ENCODE data around the gene ZNF331.
A peak's percentile ranks its signal among the peaks of the same experiment; 100 is the strongest.

Gene ZNF331

GRCh38 chr19:53520547-53521372, 17.2 kb upstream of the ZNF331 start:
- no peak for TF ChIP-seq EZH2phosphoT487 (conservative IDR thresholded peaks at IDR 0.05; ENCODE audit: low read length)
- no peak for TF ChIP-seq CTCF (IDR thresholded peaks at IDR 0.05; ENCODE audit: insufficient read depth, low read length, poor library complexity, severe bottlenecking)
- peak overlapping the region; percentile 89 for H2AFZ ChIP-seq (ENCODE audit: low read depth, low read length, severe bottlenecking)
- no peaks in the 10 kb centered on the region for H3F3A ChIP-seq (ENCODE audit: insufficient read depth)
- H3K9ac ChIP-seq (ENCODE audit: low read length): peak overlapping the region; percentile 63
- no peaks in the 10 kb centered on the region; the same call in 1 of the 2 replicates for H3K79me2 ChIP-seq (ENCODE audit: insufficient read depth, low read length)
- peak overlapping the region; percentile 91 for H3K4me3 ChIP-seq (ENCODE audit: insufficient read depth, low read length, poor library complexity, severe bottlenecking)
- 0 out of 2 replicates have a peak, but pooled peaks cover 2% of the 10 kb centered on the region for H3K36me3 ChIP-seq (ENCODE audit: low read length)
- no peaks in the 10 kb centered on the region for H3K9me2 ChIP-seq (replicated peaks; ENCODE audit: insufficient read depth, low read length)
- no peaks in the 10 kb centered on the region for H3K27me3 ChIP-seq (ENCODE audit: low read length)
- H3K9me3 ChIP-seq (ENCODE audit: insufficient read depth, low read length): peaks cover 5% of the 10 kb centered on the region; the same call in 1 of the 2 replicates
- peak overlapping the region; percentile 58 for H3K4me2 ChIP-seq (ENCODE audit: low read depth, low read length, poor library complexity, severe bottlenecking)
- no peak overlapping the region for H3K27ac ChIP-seq (ENCODE audit: low read depth, low read length)
- H4K20me1 ChIP-seq (ENCODE audit: low read depth, low read length): no peaks in the 10 kb centered on the region

- no peaks in the 10 kb centered on the region for H3K9me2 ChIP-seq (replicated peaks; ENCODE audit: insufficient read depth, low read length)
- peak overlapping the region; percentile 63 for H3K9ac ChIP-seq (ENCODE audit: low read length)
- 0 out of 2 replicates have a peak, but pooled peaks cover 4% of the 10 kb centered on the region for H3K36me3 ChIP-seq (ENCODE audit: low read length)
- no peaks in the 10 kb centered on the region for H3K27me3 ChIP-seq (ENCODE audit: low read length)
- no peaks in the 10 kb centered on the region; the same call in 1 of the 2 replicates for H3K79me2 ChIP-seq (ENCODE audit: insufficient read depth, low read length)
- peak overlapping the region; percentile 89 for H2AFZ ChIP-seq (ENCODE audit: low read depth, low read length, severe bottlenecking)
- peaks cover 6% of the 10 kb centered on the region; the same call in 1 of the 2 replicates for H3K9me3 ChIP-seq (ENCODE audit: insufficient read depth, low read length)
- H3K4me2 ChIP-seq (ENCODE audit: low read depth, low read length, poor library complexity, severe bottlenecking): peak overlapping the region; percentile 58
- no peak for TF ChIP-seq CTCF (IDR thresholded peaks at IDR 0.05; ENCODE audit: insufficient read depth, low read length, poor library complexity, severe bottlenecking)
- H3K27ac ChIP-seq (ENCODE audit: low read depth, low read length): no peak overlapping the region
- peak overlapping the region; percentile 91 for H3K4me3 ChIP-seq (ENCODE audit: insufficient read depth, low read length, poor library complexity, severe bottlenecking)
- H4K20me1 ChIP-seq (ENCODE audit: low read depth, low read length): no peaks in the 10 kb centered on the region
- no peaks in the 10 kb centered on the region for H3F3A ChIP-seq (ENCODE audit: insufficient read depth)
These were observed 16.4 kb upstream of the ZNF331 start for GRCh38 chr19:53521373-53522202.

DNA sequence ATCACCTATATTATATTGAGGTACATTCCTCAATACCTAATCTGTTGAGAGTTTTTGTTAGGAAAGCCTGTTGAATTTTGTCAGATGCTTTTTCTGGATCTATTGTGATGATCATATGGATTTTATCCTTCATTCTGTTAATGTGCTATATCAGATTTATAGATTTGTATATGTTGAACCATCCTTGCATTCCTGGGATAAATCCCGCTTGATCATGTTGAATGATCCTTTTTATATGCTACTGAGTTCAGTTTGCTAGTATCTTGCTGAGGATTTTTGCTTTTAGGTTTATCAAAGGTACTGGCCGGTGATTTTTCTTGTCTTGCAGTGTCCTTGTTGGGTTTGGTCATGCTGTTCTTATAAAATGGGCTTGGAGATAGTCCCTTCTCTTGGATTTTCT, 12.0 kb upstream of the ZNF331 start:
- H3K9me3 ChIP-seq (ENCODE audit: insufficient read depth, low read length): peaks cover 6% of the 10 kb centered on the region; the same call in 1 of the 2 replicates
- no peaks in the 10 kb centered on the region; the same call in 1 of the 2 replicates for H3K79me2 ChIP-seq (ENCODE audit: insufficient read depth, low read length)
- 0 out of 2 replicates have a peak, but pooled peaks cover 4% of the 10 kb centered on the region for H3K36me3 ChIP-seq (ENCODE audit: low read length)
- H3K9ac ChIP-seq (ENCODE audit: low read length): no peak overlapping the region
- TF ChIP-seq CTCF (IDR thresholded peaks at IDR 0.05; ENCODE audit: insufficient read depth, low read length, poor library complexity, severe bottlenecking) (no peak), EZH2phosphoT487 (conservative IDR thresholded peaks at IDR 0.05; ENCODE audit: low read length) (no peak)
- H3K27ac ChIP-seq (ENCODE audit: low read depth, low read length): no peak overlapping the region
- no peak overlapping the region for H3K4me3 ChIP-seq (ENCODE audit: insufficient read depth, low read length, poor library complexity, severe bottlenecking)
- H3K9me2 ChIP-seq (replicated peaks; ENCODE audit: insufficient read depth, low read length): no peaks in the 10 kb centered on the region
- no peaks in the 10 kb centered on the region for H4K20me1 ChIP-seq (ENCODE audit: low read depth, low read length)
- H3K4me2 ChIP-seq (ENCODE audit: low read depth, low read length, poor library complexity, severe bottlenecking): no peak overlapping the region
- no peaks in the 10 kb centered on the region for H3F3A ChIP-seq (ENCODE audit: insufficient read depth)
- H3K27me3 ChIP-seq (ENCODE audit: low read length): no peaks in the 10 kb centered on the region
- H2AFZ ChIP-seq (ENCODE audit: low read depth, low read length, severe bottlenecking): no peak overlapping the region

Data from SU-DHL-6 (cell line).